ENCODE data around the gene GCK.

Gene GCK

DNA sequence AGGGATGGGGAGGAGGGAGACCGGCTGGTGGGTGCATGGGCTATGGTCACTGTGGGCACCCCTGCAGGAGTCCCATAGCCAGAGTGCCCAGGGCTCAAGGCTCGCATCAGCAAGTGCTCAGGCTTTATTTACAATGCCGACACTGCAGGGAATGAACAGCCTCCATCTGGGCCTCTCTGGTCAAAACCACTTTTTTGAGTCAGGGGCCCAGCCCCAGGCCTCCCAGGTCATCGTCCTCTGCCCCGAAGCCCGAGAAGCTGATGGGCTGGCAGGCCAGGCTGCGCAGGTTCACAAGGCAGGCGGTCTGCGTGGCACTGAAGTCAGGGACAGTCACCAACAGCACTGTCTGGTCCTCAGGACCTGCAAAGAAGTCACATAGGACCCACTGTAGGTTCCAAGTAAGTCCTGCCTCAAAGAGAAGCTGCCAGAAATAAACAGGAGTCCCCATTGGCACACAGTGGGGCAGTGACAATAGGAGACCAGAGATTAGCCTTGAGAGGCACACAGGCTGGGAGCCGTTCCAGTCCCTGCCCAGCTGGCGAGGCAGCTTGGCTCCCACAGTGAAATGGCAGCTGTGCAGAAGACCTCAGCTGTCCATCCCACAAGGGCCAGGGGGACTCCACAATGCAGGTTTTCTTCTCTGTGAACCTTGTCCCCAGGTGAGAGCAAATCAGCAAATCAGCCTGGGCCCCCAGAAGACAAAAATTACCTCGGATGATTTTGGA lies 74.5 kb downstream of the GCK start:
- no peak for DNase-seq

DNA sequence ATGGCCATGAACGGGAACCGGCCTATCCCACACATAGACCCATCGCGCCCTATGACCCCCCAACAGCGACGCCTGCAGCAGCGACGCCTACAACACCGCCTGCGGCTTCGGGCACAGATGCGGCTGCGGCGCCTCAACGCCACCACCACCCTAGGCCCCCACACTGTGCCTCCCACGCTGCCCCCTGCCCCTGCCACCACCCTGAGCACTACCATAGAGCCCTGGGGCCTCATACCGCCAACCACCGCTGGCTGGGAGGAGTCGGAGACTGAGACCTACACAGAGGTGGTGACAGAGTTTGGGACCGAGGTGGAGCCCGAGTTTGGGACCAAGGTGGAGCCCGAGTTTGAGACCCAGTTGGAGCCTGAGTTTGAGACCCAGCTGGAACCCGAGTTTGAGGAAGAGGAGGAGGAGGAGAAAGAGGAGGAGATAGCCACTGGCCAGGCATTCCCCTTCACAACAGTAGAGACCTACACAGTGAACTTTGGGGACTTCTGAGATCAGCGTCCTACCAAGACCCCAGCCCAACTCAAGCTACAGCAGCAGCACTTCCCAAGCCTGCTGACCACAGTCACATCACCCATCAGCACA lies 75.4 kb downstream of the GCK start:
- DNase-seq: no peak

DNA sequence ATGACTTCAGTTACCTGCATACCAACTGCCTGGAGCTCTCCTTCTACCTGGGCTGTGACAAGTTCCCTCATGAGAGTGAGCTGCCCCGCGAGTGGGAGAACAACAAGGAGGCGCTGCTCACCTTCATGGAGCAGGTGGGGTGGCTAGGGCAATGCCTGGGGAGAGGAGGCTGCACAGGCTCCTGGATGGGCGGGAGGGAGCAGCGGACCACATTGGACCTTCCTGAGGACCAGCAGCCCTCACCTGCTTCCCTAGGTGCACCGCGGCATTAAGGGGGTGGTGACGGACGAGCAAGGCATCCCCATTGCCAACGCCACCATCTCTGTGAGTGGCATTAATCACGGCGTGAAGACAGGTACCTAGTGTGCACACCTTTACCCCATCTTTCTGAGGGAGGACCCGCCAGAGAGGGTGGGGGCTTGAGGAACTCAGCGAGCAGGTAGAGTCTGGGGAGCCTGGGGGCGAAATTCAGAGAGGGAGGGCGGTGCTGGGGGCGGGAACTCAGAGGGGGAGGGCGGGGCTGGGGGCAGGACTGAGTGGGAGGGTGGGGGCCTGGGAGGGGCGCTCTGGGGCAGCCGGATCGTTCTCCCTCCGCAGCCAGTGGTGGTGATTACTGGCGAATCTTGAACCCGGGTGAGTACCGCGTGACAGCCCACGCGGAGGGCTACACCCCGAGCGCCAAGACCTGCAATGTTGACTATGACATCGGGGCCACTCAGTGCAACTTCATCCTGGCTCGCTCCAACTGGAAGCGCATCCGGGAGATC lies 76.1 kb downstream of the GCK start:
- DNase-seq: no peak

DNA sequence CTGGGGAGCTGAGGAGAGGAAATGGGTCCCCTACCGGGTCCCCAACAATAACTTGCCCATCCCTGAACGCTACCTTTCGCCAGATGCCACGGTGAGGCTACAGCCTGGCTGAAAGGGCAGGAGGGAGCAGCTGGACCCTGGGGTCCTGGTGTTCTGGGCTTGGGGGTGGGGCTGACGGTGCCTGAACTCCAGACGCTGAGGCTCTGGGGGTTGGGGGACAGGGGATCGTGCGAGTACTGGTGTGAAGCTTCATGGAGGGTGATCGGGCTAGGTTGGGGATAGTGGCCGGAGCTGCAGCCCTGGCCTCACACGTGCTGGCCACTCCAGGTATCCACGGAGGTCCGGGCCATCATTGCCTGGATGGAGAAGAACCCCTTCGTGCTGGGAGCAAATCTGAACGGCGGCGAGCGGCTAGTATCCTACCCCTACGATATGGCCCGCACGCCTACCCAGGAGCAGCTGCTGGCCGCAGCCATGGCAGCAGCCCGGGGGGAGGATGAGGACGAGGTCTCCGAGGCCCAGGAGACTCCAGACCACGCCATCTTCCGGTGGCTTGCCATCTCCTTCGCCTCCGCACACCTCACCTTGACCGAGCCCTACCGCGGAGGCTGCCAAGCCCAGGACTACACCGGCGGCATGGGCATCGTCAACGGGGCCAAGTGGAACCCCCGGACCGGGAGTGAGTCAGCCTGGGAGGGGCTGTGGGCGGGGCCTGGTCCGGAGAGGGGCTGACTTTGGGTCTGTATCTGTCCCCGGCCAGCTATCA lies 76.8 kb downstream of the GCK start:
- no peak for DNase-seq

DNA sequence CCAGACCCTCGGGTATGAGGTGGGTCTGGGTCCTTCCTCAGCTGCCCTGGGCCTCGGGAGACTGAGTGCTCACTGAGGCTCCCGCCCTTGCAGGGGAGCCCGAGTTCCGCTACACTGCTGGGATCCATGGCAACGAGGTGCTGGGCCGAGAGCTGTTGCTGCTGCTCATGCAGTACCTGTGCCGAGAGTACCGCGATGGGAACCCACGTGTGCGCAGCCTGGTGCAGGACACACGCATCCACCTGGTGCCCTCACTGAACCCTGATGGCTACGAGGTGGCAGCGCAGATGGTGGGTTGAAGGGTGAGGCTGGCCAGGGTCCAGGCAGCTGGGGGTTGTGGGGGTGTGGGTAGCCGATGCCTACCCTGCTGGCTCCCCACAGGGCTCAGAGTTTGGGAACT lies 77.5 kb downstream of the GCK start:
- no peak for DNase-seq

DNA sequence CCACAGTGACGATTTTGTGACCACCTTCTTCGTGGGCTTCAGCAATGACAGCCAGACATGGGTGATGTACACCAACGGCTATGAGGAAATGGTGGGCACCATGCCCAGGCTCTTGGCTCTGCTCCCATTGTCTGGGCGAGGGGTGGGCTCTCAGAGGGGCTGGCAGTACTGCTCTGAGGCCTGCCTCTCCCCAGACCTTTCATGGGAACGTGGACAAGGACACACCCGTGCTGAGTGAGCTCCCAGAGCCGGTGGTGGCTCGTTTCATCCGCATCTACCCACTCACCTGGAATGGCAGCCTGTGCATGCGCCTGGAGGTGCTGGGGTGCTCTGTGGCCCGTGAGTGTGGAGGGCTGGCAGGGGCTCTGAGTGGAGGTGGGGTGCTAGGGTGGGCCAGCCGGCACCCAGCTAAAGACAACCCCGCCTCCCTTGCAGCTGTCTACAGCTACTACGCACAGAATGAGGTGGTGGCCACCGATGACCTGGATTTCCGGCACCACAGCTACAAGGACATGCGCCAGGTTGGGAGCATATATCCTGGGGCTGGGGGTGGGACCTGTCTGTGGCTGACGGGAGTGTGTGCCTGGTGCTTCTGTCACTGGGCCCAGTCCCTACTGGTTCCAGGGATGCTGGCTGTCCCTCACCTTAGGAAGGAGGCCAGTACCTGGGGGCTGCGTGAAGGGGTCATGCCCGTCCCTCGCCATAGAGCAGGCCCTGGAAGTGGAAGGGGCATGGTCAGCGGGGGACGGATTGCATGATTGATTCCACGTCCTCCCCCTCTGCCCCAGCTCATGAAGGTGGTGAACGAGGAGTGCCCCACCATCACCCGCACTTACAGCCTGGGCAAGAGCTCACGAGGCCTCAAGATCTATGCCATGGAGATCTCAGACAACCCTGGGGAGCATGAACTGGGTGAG lies 78.3 kb downstream of the GCK start:
- no peak for DNase-seq

DNA sequence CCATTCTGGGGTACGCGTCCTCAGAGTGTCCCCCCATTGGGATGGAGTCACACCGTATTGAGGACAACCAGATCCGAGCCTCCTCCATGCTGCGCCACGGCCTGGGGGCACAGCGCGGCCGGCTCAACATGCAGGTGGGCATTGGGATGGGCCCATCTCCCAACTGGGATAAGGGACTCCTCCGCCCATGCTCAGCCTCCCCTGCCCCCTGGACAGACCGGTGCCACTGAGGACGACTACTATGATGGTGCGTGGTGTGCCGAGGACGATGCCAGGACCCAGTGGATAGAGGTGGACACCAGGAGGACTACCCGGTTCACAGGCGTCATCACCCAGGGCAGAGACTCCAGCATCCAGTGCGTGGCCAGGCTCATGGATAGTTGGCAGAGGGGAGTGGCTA lies 79.2 kb downstream of the GCK start:
- DNase-seq: no peak

DNA sequence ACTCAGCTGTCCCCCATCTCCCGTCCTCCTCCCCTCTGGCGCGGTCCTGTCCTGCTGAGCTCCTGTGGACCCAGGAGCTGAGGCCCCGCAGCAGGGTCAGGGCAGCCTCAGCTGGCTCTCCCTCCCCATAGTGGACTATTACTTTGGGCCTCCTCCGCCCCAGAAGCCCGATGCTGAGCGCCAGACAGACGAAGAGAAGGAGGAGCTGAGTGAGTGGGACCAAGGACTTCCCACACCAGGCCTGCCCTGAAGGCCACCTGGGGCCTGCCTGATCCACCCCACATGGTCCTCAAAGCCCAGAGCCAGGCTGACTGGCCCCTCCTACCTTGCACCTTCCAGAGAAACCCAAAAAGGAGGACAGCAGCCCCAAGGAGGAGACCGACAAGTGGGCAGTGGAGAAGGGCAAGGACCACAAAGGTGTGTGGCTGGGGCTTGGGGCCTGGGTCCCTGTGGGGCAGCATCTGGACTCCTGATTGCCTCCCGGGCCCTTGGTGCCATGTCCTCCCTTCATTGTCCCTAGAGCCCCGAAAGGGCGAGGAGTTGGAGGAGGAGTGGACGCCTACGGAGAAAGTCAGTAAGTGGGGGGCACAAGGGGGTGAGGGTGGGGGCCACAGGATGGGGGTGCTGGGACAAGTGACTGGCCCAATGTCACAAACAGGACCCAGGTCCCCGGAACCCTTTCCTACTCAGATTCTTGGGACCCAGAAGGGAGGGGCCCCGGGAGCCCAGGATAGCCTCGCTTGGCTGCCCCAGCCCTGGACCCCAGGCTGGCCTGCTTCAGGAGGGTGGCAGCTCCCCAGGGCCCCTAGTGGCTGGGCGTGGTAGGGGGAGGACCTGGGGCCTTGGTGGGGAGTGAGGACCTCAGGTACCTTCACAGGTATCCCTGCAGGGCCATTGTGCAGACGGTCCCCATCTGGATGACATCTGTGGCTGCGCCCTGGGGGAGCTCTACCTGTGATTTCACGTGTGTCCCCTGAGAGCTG lies 80.2 kb downstream of the GCK start:
- DNase-seq: no peak

DNA sequence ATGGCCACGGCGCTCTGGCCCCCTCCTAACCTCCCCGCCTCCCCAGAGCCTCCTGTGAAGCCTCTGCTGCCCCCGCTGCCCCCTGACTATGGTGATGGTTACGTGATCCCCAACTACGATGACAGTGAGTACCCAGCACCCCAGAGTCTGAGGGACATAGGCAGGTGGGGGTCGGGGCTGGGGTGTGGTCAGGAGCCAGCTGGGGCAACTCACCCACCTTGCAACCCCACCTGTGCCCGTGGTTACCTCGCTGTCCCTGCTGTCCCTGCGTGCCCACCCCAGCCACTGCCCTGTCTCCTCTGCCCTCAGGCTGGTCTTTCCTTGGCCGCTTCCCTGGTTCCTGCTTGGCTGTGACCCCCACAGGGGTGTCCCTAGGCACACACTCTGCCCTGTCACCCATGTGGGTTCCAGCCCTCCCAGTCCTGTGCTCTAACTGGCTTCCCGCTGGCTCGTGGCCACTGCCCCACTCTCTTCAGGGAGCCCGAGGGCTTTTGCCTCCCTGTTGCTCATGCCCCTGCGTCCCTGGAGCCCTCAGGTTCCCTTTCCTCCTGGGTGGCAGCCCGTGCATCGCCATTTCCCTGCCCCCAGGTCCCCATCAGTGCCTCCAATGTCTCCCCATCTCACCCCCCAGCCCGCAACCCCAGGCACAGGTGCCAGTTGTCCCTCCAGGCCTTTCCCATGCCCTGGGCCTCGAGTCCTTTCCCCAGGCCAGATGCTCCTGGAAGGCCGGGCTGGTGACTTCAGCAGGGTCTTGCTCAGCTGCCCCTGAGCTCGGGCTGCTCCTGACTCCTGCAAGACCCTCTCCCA lies 81.1 kb downstream of the GCK start:
- no peak for DNase-seq

DNA sequence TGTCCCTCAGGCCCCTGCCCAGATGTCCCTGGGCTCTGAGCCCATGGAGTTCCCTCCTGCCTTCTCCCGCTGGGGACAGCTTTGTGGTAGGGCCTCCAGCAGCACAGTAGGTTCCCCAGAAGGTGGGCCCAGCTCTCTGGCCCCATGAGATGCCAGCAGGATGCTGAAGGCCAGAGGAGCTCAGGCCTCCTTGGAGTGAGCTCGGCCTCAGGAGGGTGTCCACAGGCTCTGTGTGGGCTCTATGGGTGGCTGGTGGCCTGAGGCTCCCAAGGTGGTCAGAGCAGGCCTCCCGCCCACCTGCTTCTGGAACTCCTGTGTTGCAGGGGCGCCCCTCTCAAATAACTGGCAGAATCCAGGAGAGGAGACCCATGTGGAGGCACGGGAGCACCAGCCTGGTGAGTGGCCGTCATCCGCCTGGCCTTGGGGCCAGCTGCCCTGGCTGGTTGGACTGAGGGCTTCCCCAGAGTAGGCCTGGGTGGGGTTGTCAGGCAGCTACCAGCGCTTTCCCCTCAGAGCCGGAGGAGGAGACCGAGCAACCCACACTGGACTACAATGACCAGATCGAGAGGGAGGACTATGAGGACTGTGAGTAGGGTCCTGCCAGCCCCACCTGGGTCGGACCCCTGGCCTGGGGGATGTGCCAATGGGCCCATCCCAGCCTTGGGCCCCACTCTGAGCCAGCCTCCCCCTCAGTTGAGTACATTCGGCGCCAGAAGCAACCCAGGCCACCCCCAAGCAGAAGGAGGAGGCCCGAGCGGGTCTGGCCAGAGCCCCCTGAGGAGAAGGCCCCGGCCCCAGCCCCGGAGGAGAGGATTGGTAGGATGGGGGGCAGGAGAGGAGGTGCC lies 81.9 kb downstream of the GCK start:
- no peak for DNase-seq

DNA sequence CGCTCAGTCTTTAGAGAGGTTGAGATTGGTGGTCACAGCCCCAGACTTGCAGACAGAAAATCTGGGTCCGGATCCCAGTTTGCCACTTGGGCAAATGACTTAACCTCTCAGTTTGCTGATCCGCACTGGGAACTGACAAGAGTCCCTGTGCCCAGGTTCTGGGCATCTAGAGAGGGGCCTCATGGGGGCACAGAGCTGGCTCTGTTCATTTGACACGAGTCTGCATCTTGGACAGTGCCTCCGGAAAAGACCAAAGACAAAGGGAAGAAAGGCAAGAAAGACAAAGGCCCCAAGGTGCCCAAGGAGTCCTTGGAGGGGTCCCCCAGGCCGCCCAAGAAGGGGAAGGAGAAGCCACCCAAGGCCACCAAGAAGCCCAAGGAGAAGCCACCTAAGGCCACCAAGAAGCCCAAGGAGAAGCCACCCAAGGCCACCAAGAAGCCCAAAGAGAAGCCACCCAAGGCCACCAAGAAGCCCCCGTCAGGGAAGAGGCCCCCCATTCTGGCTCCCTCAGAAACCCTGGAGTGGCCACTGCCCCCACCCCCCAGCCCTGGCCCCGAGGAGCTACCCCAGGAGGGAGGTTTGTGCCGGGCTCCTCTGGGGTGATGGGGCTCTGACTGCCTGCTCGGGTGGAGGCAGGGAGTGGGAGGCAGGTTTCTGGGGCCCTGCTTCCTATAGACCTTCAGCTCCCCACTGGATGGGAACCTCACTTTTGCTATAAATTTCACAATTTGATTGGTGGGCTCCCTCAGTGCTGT lies 82.8 kb downstream of the GCK start:
- DNase-seq: no peak

DNA sequence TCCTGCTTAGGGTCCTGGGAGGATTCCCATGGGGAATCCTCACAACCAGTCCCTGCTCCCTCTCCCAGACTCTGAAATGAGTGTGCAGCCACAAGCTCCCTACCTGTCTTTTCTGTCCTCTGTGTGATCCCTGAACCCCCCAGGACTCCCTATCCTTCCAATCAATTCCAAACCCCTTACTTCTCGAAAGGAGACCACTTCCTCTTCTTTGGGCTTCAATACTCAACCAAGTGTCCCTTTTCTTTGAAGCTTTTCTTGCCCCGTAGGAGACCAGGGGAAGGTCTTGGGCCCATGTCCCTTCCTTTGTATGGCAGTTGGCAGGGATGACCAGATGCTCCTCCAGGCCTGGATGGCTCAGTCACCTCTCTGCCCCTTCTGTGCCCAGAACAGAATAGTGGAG lies 83.4 kb downstream of the GCK start:
- DNase-seq: no peak

DNA sequence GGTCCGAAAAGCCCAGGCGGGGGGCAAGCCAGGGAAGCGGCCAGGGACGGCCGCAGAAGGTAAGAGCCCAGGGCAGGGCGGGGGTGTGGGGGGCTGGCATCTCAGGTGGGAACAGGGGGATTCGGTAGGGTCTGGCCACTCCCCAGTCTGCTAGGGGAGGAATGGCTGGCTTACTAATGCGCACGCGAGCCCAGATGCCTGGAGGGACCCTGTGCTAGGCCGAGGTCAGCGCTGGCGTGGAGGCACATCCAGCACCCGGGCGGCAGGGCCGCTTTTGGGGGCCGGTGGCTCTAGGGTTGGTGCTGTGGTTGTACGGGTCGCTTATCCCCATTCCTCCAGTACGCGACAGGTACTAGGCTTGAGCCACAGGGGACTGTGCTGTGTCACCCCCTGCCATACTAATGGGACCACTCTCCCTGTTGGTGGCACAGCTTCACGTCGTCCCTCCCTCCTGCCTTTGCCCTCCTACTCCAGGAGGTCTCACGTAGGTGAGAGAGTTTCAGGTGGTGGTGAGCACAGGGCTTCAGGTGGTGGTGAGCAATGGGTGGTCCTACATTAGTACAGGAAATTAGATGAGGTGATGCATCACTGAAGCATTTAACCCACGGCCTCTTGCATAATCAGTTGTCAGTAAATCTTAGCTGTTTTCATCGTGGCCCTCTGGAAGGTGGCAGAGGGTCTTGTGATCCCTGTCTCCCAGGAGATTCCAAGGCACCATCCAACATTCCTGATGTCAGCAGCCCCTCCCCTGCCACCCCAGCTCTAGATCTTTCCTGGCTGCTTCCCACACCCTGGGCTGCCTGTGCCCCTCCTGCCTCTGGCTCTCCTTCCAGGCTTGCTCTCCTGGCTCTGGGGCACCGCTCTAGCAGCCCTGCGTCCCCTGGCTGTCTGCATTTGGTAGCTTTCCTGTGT lies 84.1 kb downstream of the GCK start:
- no peak for DNase-seq

DNA sequence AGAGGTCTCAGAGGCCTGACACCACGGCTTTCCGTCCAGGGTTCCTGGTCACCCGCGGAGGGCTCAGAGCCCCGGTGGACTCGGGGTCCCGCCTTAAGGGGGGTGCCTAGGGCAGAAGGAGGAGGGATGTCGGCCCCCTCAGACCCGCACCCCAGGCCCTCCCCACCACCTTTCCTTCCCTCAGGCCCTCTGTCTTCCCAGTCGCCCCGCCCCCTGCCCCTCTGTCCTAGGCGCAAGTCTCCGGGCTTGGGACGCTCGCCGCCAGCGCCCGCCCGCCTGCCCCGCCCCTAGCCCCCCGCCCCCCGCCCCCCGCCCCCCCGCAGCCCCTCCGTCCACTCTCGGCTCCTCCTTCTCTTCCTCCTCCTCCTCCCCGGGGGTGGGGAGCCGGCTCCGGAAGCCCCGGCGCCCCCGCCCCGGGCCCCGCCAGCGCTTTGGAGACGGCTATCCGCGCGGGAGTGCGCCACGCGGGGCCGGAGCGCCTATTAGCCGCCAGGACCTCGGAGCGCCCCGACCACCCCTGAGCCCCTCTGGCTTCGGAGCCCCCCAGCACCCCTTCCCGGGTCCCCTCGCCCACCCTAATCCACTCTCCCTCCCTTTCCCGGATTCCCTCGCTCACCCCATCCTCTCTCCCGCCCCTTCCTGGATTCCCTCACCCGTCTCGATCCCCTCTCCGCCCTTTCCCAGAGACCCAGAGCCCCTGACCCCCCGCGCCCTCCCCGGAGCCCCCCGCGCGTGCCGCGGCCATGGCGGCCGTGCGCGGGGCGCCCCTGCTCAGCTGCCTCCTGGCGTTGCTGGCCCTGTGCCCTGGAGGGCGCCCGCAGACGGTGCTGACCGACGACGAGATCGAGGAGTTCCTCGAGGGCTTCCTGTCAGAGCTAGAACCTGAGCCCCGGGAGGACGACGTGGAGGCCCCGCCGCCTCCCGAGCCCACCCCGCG lies 85.0 kb downstream of the GCK start, which contains the start of gene AEBP1:
Gene AEBP1 (plus strand): TSS at position 423 of the 937 bp plus-strand sequence. CDS start 321 bp downstream, at position 744.
- no peak for DNase-seq

DNA sequence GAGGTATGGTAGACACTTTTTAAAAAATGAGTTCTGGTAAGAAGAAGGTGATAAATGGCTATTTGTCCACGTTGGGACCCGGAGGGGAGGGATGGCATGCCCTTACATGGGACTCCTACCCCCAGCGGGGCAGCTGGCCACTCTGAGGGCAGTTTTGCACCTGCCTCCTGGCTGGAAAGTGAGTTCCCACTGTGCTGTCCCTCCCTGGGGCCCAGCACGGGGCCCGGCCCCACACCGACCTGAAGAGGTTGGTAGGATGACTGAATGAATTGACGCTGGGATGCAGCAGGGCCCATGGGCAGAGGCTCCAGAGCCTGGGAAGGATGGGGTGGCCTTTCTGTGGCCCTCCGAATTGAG lies 85.7 kb downstream of the GCK start:
- no peak for DNase-seq

All from activated CD4-positive, alpha-beta T cell treated with anti-CD3 and anti-CD28 coated beads, Interleukin-2, amount 50 U/mL, for 16 hours (primary cell).